Activated CD8-positive, alpha-beta memory T cell treated with anti-CD3 and anti-CD28 coated beads for 1 hour (primary cell): Measurements from ENCODE around the gene TBC1D1.

Experiments
- DNase-seq, 2 donors: peaks; one replicate each; pipeline ENCODE4 v3.0.0-alpha.2; 2020; ENCODE audit warnings: low read depth in 1 of 2; ENCODE audit errors: extremely low read depth in 1 of 2

TBC1D1 gene

DNA sequence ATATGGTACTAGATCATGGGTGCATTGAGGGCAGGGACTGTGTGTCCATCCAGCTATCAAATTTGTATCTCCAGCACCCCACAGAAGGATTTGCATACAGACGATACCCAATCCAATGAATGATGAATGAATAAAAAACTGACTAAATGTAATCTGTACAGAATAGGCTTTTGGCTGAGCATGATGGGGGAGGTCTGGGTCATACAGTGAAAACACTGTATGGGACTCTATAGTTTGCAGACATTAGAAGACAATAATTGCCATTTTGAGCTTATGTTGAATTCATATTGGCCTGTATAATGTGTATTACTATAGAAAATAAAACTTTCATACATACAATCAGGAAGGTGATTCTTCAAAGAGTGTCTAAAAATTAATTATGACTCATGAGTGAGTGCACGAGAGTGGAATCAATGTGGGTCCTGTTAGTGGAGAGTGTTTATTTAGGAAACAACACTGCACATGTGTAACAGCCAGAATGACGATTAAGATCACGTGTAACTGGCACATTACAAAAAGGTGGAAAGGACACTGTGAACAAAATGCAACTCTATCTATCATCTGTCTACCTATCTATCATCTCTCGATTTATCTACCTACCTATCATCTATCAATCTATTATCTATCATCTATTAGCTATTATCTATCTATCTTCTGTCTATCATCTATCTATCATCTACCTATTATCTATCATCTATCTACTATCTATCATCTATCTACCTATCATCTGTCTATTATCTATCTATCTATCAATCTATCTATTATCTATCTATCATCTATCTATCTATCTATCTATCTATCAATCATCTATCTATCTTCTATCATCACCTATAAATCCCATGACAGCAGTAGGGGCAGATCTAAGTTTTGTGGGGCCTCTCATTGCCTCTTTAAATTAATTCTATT lies 270.6 kb downstream of the TBC1D1 start:
- DNase-seq, result no peak

DNA sequence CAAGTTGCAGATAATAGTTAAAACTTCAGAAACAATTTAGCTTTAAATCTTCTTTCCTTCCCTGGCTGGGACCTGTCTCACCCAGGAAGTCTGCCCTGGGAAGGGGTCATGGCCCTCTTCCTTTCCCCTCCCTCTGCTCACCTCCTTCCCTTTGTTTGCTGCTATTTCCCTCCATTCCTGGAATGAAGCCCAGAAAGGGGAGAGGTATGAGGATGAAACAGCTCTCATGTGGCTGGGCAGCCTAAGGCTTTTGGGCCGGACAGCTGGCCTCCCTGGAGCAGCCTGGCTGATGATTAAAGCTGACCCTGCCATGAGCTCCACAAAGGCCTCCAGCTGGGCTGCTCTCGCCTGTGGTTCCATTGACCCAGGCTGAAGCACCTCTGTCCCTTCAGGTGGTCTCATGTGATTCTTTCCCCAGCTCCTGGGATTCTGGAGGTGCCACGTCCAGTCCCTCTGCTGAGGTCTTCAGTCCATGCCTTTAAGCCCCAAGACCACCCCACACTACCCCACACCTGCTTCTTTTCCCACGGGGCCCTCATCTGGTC lies 271.4 kb downstream of the TBC1D1 start:
- DNase-seq, result no peak

DNA sequence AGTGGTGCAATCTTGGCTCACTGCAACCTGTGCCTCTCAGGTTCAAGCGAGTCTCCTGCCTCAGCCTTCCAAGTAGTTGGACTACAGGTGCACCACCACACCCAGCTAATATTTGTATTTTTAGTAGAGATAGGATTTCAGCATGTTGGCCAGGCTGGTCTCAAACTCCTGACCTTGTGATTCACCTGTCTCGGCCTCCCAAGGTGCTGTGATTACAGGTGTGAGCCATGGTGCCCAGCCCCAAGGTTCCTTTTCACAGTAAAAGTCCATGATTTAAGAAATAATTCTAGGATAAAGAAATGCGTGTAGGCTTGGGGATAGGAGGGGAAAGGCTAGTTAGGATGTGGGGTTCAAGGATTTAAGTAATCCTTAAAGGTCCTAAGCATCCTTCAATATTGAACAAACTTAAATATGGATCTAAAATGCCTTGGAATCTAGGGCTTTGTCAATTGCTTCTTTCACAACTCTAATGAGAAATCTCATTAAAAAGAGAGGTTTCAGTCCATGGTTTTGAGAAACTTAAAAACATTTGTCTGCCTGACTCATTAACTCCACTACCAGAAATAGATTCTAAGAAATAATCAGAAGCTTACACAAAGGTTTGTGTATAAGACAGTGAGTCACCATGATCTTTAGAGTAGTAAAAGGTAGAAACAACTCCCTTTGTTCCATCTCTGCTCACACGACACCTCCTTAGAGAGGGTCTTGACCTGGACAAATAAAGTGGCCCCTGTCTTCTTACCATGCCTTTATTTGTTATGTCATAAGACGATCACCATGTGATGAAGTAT lies 272.5 kb downstream of the TBC1D1 start:
- no peak for DNase-seq

DNA sequence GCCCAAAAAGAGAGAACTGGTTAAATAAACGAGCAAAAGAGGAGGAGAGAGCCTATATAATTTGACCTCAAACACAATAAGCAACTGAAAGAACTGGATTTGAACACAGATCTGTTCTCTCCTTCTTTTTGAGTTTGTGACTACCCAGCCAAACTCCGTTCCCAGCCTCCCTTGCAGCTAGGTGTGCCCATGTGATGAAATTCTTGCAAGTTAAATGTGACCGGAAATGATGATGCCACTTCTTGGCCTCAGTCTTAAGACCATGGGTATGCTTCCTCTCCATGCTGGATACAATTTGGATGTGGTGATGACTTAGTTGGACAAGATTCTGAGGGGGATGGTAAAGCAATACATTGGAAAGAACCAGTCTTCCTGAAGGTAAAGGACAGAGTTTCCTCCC lies 273.5 kb downstream of the TBC1D1 start:
- DNase-seq, result no peak

DNA sequence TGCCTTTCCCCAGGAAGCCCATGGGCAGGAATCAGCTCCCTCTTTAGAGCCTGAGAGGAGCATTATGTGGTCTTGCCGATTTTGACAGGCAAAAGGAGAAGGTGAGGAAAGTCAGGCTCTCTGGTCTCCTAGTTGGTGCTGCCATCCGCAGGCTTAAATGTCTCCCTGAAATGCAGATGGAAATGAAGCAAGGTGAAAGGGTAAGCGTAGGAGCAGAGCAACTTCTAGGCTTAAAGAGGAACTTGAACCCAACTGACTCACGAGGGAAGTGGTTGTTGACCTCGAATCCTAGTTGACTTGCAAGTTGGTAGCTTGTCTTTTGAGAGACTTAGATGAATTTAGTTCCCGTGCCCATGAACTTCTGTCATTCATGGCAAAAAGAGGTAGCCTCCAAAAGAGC lies 275.2 kb downstream of the TBC1D1 start:
- no peak for DNase-seq

DNA sequence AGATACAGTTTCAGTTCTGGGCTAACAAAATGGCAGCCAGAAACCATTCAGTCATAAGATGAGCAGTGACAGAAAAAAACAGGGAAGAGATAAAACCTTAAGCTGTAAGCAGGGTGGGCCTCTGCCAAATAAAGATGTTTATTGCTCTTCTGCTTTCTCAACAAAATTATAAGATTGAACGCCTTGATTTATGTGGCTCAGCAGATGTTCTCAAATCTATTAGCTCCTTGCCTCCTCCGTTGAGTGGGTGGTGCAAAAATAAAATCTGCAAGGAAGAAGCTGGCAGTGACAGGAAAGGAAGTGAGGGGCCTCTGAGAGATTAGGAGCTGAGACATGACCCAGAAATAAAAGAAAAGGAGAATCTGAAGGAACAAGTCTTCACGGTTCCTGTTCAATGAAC lies 275.9 kb downstream of the TBC1D1 start:
- no peak for DNase-seq

DNA sequence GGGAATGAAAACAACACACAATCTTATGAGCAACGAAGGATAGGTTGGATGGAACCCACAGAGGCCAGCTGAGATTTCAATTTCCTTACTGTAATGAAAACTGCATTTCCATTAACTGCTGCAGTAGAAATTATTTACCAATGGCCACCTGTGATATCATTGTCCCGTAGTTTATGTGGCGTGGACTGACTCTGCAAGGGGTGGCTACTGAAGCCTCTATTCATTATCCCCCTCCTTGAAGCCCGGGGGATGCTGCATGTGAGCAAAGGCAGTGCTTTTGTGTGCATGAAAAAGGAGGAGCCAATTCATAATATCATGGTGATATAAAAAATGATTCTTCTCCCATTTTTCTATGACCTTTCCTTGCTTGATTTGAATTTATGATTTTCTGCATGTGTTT lies 277.1 kb downstream of the TBC1D1 start:
- no peak for DNase-seq

DNA sequence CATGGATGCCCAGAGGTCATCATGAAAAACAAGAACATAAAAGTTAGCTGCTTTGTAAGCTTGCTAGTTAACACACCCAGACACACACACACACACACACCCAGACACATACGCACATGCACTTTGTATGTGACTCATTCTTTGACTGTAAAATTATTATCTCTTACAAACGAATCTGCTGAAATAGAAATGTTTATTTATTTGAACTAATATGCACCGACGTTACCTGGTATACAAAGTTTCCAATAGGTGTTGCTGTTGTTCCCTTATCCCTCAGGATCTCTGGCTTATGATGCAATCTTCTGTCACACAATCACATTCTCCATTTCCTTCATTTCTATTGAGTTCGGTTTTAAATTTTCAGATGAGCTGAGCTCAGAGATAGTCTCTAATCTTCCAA lies 278.6 kb downstream of the TBC1D1 start:
- no peak for DNase-seq

DNA sequence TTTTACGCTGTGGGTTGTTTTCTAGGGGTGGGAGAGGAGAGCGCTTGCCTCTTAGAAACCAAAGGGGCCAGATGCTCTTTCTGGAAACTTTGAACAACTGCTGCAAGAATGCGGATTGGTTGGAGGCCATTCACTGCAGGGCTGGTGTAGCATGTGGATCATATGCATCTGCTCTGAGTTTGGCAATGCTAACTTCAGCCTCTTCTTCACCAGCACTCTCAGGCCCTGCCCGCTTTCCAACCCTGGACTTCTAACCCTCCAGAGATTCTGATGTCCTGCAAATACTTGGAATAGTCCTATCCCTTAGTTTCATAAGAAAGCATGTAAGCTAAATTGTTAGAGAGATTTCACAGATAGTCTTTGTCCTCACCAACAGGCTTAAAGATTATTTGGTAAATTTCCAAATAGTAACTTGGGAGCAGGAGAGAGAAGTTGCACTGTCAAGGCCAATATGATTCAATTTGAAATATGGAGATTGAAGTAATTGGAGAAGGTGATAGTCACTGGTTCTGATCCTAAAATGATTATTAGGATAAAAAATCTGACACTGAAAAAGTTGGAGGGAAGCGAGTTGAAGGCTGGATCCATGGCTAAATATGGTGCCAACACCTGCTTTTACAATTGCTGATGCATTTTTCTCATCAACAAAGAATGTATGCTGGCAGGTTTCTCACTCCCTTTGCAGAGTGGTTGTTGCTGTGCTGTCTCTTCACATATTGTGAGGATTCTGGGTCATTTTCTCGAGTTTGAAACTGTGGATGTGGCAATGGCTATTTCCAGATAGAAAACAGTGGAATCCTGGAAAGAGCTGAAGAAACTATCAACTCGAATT lies 279.7 kb downstream of the TBC1D1 start:
- no peak for DNase-seq

DNA sequence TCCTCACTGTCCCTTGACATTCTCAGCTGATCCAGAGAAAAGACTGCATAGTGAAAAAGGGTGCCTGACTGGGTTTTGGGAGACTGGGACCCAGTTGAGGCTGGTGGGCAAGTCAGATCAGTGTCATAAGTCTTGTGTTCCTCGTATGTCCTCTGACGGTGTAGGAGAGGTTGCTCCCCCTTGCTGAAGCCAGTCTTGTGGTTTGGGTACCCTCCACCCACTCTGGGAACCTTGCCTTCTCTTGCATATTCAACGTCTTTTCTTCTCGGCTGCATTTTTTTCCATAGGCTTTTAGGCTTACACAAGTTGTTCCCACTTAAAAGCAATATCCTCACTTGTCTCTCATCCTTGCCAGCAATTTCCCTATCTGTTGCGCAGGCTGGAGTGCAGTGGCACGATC lies 281.2 kb downstream of the TBC1D1 start:
- no peak for DNase-seq

DNA sequence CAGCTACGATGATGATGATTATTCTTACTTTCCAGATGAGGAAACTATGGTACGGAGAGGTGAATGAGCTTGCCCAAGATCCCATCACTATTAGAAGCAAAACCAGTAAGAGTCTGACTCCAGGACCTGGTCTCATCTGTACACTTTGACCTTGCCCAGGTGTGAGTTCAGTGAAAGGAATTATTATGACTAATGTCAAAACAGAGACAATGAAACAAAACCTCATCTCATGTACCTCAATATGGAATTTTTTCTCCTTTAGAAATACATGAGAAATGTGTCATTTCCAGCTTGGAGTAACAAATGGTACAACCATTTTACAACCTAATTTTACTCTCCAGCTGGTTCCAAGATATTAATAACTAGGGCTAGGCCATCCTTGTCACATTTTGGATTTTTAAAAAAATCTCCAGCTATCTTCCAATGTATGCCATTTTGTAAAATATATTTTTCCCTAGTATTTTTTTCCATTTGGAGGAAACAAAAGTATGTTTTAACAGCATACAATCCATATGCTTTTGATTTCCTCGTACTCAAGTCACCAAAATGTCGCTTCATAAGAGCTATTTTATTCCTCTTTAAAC lies 283.1 kb downstream of the TBC1D1 start:
- DNase-seq, result no peak

DNA sequence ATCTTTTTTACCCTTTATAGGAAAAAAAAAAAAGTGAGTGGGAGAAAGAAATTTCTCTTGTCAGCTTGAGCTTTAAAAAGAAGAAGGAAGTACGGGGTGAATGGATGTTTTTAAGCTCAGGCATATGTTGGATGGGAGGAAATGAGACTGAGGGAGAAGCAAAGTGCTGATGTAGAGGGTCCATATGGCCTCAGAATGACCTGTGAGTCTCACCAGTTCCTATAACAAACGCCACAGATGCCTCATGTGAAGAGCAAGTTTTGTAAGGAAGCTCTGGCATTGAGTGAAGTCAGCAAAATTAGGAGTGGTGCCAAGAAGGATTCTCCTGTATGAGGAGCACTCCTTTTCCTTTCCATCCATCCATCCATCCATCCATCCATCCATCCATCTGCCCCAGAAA lies 283.9 kb downstream of the TBC1D1 start:
- DNase-seq, result no peak

DNA sequence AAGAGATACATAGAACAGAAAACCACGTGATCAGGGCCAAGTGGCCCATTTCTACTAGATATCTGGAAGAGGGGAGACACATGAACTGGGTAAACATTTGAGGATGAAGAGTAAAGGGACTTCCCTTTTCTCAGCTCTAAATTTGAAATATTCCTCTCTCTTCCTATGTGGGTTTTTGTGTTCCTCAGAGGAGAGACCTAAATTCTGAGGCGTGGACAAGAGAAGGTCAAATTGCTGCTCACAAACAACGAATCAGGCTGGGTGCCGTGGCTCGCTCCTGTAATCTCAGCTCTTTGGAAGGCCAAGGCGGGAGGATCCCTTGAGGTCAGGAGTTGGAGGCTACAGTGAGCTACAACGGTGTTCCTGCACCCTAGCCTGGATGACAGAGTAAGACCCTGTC lies 285.3 kb downstream of the TBC1D1 start:
- no peak for DNase-seq

DNA sequence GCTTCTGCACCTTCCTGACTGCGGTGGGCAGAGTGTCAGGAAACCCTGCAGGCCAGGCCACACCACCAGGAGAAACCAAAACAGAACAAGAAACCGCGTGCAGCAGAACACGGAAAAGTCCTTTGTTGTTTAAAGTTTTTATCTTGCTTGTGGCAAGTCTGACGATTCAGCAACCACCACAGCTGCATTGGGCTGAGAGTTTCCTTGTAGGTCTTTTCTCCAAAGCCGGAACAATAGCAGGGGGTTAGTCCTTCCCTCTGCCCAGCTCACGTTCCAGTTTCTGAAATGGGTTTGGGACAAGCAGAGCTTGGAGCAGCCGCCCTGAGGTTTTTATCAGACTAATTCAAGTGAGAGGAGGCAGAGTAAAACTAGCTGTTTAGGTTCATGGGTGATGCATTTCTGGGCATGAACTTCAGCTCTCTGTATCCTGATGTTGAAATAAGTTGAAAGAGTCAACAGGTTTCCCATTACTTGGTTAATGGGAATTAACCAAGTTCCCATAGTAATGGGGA lies 286.2 kb downstream of the TBC1D1 start:
- DNase-seq, result peak; percentile 9 to 27

DNA sequence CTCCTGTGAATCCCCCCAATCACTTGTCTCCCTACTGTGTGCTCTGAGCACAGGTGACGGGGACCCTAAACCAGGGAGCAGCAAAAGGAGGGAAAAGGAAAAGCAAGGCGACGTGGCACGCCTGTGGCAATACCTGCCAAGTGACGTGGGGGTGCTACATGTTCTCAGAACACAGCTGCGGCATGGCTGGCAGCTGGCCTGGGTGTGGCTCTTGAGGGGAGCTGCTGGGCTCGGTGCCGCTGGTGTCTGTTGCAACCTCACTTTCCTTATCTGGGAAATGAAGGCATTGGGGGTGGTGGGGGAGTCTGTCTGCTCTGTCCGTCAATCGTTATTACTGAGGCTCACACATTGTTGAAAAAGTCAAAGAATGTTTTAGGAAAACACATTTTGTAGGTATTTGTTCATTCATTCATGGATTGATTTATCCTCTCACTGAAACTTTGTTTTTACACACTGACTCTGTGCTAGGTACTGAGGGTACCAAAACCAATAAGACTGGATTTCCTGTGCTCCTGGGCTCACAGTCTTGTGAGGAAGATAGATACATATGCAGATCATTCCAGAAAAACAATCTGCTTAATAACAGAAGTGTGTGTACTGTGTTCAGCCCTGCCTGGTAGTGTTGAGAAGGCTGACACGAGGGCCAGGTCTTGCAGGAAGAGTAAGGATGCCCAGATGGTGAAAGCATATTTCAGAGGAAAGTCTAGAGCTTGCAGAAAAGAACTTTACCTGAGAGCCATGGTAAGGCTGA lies 286.9 kb downstream of the TBC1D1 start:
- DNase-seq, result peak; percentile 17 to 22

DNA sequence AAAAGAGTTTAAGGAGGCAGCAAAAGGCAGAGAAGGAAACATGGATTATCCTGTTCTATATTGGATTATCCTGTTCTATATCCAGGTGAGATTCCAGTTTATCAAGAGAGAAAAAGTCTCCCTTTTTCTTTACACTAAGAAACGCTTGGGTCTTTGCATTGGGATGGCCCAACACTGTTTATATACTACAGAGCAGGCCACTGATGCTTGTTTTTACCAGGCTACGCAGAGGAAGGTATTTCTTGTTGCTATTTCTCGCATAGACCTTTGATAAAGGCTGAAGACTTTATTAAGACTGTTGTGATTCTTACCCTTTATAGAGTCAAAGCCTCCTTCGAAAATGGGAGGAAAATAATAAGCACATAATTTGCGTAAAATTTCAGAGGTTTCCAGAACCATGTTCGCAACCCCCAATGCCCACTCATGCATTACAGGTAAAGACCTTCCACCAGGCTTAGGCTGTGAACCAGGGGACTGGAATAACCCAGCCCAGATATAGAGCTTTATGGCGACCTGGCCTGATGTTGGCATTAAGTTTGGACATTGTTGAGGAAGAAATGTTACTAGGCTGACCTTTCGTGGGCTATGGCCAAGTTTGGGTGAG lies 287.6 kb downstream of the TBC1D1 start:
- no peak for DNase-seq

DNA sequence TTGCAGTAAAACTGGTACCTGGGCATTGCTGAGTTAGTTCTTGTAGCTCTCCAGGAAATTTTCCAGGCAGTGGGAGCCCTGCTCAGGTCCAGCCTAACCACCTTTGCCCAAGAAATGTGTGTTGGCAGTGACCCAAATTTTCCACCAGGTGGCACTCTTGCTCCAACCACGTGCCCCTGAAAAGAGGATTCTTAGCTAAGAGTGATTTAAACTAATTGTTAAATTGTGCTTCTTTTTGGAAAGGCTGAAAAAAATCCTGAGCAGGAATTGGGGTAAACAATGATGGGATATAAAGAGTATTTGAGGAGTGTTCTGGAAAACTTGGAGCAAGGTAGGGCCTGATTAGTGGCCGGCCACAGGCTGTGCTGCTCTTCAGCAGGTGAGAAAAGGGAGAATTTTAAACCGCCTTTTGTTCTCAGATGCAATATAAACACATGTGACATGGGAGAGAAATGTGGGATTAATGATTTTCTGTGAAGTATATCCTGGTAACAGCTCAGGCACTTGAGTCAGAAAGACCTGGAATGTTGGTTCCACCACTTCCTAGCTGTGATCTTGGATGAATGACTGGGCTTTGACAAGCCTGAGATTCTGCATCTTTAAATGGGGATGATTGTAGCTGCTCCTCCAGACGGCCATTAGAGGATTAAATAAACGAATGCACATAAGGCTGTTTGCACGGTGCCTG lies 288.9 kb downstream of the TBC1D1 start:
- DNase-seq, result peak; percentile 34 to 57

DNA sequence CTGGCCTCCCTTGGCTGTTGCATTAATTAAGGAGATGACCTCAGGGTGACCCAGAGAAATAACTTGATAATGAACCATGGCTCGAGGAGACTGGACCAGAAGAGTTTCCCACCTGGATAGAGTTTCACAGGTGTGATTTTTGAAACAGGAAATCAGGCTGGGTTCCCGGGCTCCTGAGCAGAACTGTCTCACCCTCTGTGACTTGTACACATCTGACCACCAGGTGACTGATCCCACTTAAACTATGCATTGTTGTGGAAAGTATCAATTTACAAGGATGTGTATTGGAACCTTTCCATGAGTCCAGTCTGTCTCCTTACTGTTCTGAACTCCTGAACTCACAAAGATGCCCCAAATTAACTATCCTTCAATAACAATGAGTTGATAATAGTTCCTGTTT lies 289.6 kb downstream of the TBC1D1 start:
- no peak for DNase-seq

DNA sequence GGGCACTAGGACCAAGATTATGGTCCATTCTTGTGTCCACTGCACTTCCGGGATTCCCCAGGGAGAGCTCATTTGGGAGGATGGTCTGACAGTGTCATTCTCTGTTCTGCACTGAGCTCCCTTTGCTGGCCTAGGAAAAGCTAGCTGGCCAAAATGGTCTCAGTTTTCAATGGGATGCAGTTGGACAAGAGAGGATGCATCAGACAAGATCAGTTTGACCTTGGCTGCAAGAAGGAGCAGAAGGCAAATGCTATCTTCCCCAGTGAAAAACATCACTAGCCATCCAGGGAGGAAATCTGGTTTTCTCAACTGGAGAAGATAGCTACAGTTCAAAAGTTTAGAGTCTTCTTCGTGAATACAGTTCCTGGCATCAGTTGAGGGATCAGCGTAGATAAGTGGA lies 290.4 kb downstream of the TBC1D1 start:
- no peak for DNase-seq
